ENCODE results near the gene MORC4. TPM values are rescaled to one million over a fixed set of nuclear protein-coding genes. Genes with fewer than 3 reads are reported as not detected.

Gene MORC4
- total and polyA plus RNA-seq, 2 of the 4 experiments (the other 2 are of a cell fraction), result 17.5 to 34.2 TPM

- intact Hi-C loops (cut with micrococcal nuclease), result no loop called here
- H3K9me3 ChIP-seq (ENCODE audit: control insufficient read depth, insufficient read depth, low read length), result no peaks in the 10 kb centered on the region
- no peaks in the 10 kb centered on the region for H4K20me1 ChIP-seq (ENCODE audit: insufficient read depth, low read length)
- DNase-seq, result peak; percentile 71
- no peak overlapping the region for H2BK20ac ChIP-seq (ENCODE audit: low read depth, low read length)
- CTCF ChIA-PET, result no interaction called here
- H3K4me1 ChIP-seq (ENCODE audit: control insufficient read depth, insufficient read depth, low read length), result no peaks in the 10 kb centered on the region
- no peak overlapping the region for H2BK5ac ChIP-seq (ENCODE audit: low read depth, low read length, poor library complexity, severe bottlenecking)
- H2AK5ac ChIP-seq (ENCODE audit: low read depth, low read length), result no peak overlapping the region
- no peak; the same call in 1 of the 2 replicates for ATAC-seq (ENCODE audit: low read depth)
- no peak overlapping the region for H3K27ac ChIP-seq (ENCODE audit: insufficient read depth, low read length)
- no TSS peak for BruUV-seq (replicated peaks)
- peak overlapping the region; percentile 36 for H2AFZ ChIP-seq (replicated peaks; ENCODE audit: low read length, poor library complexity)
- no peak overlapping the region for H3K4ac ChIP-seq (ENCODE audit: low read depth, low read length)
- in situ Hi-C loops (cut with MboI; ENCODE audit: low sequenced_read_pairs), result no loop called here
- no peak overlapping the region for H4K8ac ChIP-seq (ENCODE audit: low read depth in 2 of 2, low read length in 2 of 2)
- H3K9me1 ChIP-seq (ENCODE audit: insufficient read depth, low read length), result no peaks in the 10 kb centered on the region
- H3K27me3 ChIP-seq (ENCODE audit: control insufficient read depth, insufficient read depth, low read length), result peaks cover 11% of the 10 kb centered on the region
- H3K18ac ChIP-seq (ENCODE audit: low read depth, low read length), result no peak overlapping the region
- TF ChIP-seq MAZ (IDR thresholded peaks at IDR 0.05; ENCODE audit: borderline replicate concordance, low read depth, low read length), result no peak
- no peak for TF ChIP-seq ELK1 (IDR thresholded peaks at IDR 0.05; ENCODE audit: borderline replicate concordance, low read depth, low read length)
- TF ChIP-seq FOS (IDR thresholded peaks at IDR 0.05; ENCODE audit: low read depth, low read length), result no peak
- no peak for TF ChIP-seq BHLHE40 (IDR thresholded peaks at IDR 0.05; ENCODE audit: low read depth, low read length)
- TF ChIP-seq SMC3 (IDR thresholded peaks at IDR 0.05; ENCODE audit: low read depth, low read length), result no peak
- 0% methylated on average over 1 of the region's 6 CpGs; no CpG with 5 or more reads in 1 of the 2 experiments for WGBS, 2 experiments (ENCODE audit: extremely low coverage in 2 of 2, insufficient read length in 1 of 2)
- H3K36me3 ChIP-seq (ENCODE audit: control insufficient read depth, insufficient read depth, low read length), result no peaks in the 10 kb centered on the region
- POLR2A ChIA-PET (ENCODE audit: unreplicated experiment), result no interaction called here
- H3K23ac ChIP-seq (ENCODE audit: low read depth, low read length), result no peak overlapping the region
- H3K9ac ChIP-seq (ENCODE audit: low read depth, low read length), result no peak overlapping the region
- H2BK120ac ChIP-seq (ENCODE audit: low read depth, low read length), result no peak overlapping the region
- H3K4me2 ChIP-seq (ENCODE audit: low read depth, low read length), result no peak overlapping the region
- dilution Hi-C loops (cut with HindIII; ENCODE audit: low sequenced_read_pairs, unreplicated experiment), result no loop called here
- H3K56ac ChIP-seq (ENCODE audit: extremely low read depth, insufficient read depth, low read length), result no peak overlapping the region
- H2BK15ac ChIP-seq (ENCODE audit: low read depth, low read length), result no peak overlapping the region
- no peak overlapping the region for H3K4me3 ChIP-seq (ENCODE audit: insufficient read depth, low read depth, low read length)
- H4K5ac ChIP-seq (ENCODE audit: low read depth, low read length), result no peak overlapping the region
- H4K91ac ChIP-seq (ENCODE audit: insufficient read depth, low read depth, low read length), result no peak overlapping the region
- H3K79me1 ChIP-seq (ENCODE audit: low read depth in 1 of 2, low read length in 2 of 2), result no peaks in the 10 kb centered on the region
- H2AK9ac ChIP-seq (replicated peaks; ENCODE audit: low read depth, low read length, poor library complexity), result no peak overlapping the region
- H3K14ac ChIP-seq (replicated peaks; ENCODE audit: low read depth, low read length), result no peak overlapping the region
Measured at GRCh38 chrX:106917830-106918500, 82.0 kb downstream of the MORC4 start.
